Activated CD4-positive, alpha-beta T cell treated with anti-CD3 and anti-CD28 coated beads for 48 hours (primary cell): ENCODE measurements around the gene ZNF280B.
"Not testable (repeated sequence)": the region's sequence is repeated elsewhere in the genome, so short reads cannot be mapped to it uniquely, and the experiment has no call there.

Source experiments
- DNase-seq: peaks from one replicate; pipeline ENCODE4 v3.0.0-alpha.2; 2020

Gene ZNF280B

DNA sequence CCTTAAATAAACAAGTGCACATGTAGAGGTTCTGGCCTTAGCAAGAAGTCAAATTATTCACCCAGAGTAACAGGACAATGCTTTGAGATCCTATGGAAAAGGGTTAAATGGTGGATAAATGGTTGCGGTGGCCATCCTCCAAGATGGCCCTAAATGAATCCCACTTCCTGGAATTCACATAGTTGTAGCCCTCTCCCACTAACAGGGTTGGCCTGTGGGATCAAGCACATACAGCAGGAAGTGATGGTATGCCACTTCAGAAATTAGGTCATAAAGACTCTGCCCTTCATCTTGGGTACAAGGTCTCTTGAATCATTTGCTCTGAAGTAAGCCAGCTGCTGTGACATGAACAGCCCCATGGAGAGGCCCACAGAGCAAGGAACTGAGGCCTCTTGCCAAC lies 1.8 kb downstream of the ZNF280B start:
- no peak for DNase-seq

- no peak for DNase-seq
Observed at GRCh38 chr22:22498267-22498666, 10.3 kb downstream of the ZNF280B start.

- DNase-seq = not testable (repeated sequence)
Observed at GRCh38 chr22:22491589-22491988, 17.0 kb downstream of the ZNF280B start.

DNA sequence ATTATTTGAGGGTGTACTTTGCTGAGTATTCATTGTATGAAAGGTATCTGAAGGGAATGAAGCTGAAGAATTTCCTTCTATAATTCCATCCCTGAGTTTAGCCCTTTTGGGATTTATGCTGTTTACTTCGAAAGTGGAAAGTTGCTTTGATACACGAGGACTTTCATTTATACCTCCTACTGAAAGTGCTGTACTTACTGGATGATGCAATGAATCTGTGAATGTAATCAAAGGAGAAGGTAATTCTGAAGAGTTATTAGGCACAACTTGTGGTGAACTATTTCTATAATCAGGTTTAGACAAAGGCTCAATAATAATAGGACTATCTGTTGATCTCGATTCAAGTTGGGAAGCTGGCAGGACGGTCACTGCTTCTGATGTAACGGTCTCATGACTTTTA lies 19.8 kb downstream of the ZNF280B start:
- DNase-seq = no peak

- no peak for DNase-seq
Observed at GRCh38 chr22:22487869-22488597, 20.5 kb downstream of the ZNF280B start.

GRCh38 chr22:22487059-22487458 lies 21.5 kb downstream of the ZNF280B start:
- no peak for DNase-seq

GRCh38 chr22:22486132-22486899 lies 22.2 kb downstream of the ZNF280B start:
- DNase-seq = no peak

- no peak for DNase-seq
Observed at GRCh38 chr22:22485524-22485923, 23.0 kb downstream of the ZNF280B start.

GRCh38 chr22:22484023-22484422 lies 24.5 kb downstream of the ZNF280B start:
- DNase-seq = no peak

- no peak for DNase-seq
Observed at GRCh38 chr22:22480940-22481339, 27.6 kb downstream of the ZNF280B start.

DNA sequence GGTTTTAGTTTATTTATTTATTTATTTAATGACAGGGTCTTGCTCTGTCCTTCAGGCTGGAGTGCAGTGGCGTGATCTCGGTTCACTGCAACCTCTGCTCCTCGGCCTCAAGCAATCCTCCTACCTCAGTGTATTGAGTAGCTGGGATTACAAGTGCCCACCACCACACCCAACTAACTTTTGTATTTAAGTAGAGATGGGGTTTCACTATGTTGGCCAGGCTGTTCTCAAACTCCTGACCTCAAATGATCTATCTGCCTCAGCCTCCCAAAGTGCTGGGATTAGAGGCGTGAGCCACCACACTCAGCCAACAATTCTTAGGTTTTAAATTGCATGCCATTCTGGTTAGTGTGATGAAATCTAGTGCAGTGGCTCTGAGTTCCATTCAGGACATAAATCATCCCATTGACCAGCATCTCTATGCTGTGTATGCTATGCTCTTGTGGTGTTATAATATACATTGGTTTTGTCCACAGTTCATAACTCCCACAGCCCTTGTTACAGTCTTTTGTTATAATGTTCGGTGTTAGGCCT lies 28.5 kb downstream of the ZNF280B start:
- DNase-seq = no peak

DNA sequence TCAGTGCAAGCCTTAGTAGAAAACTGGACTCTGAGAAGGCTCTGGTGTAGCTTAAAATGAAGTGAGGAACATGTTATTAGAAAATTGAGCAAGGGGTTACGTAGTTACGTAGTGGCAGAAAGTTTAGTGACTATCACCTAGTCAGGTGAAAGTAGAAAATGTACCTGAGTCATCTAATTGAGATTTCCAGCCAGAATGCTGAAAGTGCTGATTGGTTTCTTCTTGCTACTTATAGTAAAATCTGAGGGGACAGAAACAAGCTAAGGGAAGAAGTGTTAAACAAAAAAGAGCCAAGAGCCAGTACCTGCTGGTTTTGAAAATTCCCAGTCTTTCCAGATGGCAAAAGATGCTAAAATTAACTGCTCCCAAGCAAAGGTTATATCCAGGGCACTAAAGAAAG lies 29.4 kb downstream of the ZNF280B start:
- no peak for DNase-seq

DNA sequence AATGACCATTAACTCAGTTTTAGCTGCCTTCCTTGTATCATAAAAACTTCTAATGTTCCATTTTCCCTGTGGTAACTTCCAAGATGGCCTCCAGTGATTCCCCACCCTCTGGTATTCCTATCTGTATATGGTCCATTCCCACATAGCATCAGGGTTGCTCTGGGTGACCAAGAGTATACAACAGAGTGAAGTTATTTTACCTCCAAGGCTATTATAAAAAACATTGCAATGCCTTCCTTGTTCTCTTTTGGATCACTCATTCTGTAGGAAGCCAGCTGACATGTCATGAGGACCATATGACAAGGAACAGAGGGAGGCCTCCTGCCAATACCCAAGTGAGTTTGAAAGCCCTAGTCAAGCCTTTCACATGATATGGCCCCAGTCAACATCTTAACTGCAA lies 30.1 kb downstream of the ZNF280B start:
- no peak for DNase-seq

GRCh38 chr22:22474733-22475132 lies 33.8 kb downstream of the ZNF280B start:
- no peak for DNase-seq

GRCh38 chr22:22471104-22471503 lies 37.4 kb downstream of the ZNF280B start:
- not testable (repeated sequence) for DNase-seq

- DNase-seq = no peak
Observed at GRCh38 chr22:22469527-22469926, 39.0 kb downstream of the ZNF280B start.

GRCh38 chr22:22468794-22469469 lies 39.6 kb downstream of the ZNF280B start:
- not testable (repeated sequence) for DNase-seq

DNA sequence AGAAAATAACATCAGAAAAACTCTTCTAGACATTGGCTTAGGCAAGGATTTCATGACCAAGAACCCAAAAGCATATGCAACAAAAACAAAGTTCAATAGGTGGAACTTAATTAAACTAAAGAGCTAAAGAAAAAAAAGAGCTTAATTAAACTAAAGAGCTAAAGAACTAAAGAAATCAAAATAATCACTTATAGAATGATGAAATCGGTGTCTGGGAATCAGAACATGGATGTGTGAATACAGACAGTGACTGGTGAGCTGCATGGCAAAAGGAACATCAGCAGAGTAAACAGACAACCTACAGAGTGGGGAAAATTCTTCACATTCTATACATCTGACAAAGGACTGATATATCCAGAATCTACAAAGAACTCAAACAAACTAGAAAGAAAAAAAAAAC lies 41.4 kb downstream of the ZNF280B start:
- no peak for DNase-seq

GRCh38 chr22:22465782-22466181 lies 42.8 kb downstream of the ZNF280B start:
- no peak for DNase-seq

- no peak for DNase-seq
Observed at GRCh38 chr22:22465094-22465602, 43.4 kb downstream of the ZNF280B start.

GRCh38 chr22:22464541-22465054 lies 43.9 kb downstream of the ZNF280B start:
- no peak for DNase-seq

DNA sequence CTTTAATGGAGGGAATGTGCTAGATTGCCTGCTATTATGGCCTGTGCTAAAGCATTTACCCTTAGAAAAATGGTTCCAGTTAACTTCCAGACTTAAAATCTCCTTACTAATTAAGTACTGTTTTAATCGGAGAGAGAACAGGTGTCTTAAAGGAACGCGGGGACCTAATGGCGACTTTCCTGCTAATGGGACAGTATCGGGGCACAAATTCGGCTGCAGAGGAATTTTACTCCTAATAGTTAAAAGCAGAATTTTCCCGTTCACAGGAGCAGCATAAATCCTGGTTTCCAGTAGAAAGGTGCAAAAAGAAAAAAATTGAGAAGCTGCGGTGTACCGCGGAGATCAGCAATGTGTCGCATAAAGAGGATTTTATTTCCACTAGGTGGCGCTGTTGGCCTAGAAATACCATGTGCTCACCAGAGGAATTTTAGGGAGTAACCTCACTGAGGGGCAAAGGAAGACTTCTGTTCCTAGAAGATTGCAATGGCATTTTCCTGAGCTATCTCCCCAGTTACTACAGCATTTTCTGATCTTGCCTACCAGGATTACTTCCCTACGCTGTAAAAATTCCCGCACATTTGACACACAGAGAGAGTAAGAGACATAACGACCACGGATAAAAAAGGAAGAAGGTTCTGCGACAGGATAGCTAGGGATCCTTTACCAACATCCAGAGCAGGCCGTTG lies 44.5 kb downstream of the ZNF280B start:
- peak; percentile 61 for DNase-seq
